ENCODE measurements around the gene KIF1B.

Gene KIF1B

DNA sequence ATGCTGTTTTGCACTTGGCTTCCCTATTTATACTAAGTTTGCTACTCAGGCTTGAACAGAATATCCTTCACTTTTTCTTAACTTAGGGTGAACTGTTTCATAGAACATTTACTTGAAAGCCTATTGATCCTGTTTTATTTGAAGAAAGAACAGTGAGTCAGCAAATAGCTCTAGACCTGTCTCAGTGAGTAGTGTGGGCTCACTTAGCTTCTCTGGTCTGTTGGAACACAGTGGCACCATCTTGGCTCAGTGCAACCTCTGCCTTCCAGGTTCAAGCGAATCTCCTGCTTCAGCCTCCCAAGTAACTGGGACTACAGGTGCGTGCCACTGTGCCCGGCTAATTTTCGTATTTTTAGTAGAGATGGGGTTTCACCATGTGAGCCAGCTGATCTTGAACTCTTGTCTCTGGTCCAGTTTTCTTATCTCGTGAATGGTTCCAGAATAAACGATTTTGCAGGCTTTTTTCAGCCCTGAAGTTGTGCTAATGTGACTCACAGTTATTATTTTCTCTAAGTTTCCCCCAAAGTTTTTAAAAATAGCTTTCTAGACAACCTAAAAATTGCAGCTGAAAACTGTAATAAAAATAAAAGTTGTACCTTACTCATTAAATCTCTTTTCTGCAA lies 76.8 kb downstream of the KIF1B start:
- DNase-seq = no peak

DNA sequence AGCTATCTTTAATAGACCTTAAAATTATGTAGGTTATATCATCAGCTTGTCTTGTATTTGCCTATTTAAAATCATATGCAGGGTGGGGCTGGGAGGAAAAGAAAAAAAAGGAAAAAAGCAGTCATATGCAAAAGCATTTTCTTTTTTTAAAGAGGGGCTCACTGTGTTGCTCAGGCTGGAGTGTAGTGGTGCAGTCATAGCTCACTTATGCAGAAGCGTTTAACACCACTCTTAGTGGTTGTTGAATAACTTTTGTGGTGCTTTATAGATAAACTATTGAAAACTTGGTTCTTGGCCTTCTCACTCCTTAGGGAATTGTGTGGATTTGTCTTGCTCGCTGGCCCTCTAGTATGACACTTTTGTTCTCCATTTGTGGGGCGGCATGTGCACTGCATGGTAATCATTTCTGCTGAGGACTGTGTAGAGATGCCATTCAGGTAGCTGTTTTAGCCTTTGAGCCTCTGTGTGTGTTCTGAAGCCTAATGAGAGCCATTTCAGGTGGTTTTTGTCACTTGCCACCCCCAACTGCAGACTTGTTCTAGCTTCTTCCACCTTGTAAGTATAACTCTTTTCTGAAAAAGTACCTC lies 77.8 kb downstream of the KIF1B start:
- no peak for DNase-seq

DNA sequence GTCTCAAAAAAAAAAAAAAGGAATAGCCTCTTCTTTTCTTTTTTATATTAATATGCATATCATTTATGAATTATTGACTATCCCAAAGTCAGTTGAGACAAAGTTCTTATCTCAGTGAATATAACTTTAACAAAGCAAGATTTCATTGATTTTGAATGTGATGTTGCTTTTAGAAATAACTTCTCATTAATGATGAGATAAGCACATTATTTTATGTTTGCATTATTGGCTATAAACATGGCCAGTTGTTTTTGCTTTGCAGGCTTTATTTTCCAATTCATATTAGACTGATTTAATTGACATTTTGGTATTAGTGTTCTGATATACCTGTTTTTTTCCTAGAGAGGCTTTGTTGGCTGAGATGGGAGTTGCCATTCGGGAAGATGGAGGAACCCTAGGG lies 81.3 kb downstream of the KIF1B start:
- DNase-seq = no peak

DNA sequence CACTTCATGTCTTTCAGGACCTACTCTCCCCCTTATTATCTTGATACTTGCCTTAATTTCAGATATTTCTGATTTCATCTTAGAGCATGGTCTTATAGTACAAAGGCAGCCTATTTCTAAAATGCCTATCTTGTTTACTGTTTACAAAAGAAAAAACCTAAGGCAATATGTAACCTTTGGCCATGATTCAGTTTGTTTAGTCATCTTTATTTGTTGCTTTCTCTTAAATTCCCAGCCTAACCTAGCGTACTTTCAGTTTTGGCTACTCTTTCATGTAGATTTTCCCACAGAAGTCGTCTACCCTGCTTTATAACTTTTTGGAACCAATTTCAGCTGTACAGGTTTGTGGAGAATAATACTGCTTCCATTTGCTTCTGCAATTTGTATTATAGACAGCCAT lies 81.8 kb downstream of the KIF1B start:
- no peak for DNase-seq

DNA sequence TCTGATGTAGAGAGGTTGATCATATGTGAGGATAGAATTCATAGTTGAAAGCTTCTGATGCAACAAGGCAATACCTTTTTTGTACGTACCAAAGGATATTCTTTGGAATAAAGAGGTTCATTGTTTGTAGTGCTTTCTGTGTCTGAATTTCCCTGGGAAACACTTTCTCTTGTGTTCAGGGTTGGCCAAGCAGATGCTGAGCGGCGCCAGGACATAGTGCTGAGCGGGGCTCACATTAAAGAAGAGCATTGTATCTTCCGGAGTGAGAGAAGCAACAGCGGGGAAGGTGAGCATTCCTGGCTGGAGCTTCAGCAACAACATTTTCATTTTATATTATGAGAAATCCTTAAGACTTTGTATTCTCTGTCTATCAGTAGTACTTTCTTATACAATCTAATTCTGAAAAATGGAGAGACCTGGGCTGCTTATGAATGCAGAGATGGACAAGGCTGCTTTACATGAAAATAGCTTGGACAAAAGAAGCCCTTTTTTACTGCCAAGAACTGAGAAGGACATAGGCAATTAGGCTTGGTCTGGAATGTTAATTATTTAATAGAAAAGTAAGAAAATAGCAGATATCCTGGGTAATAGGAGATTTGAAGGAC lies 85.2 kb downstream of the KIF1B start:
- no peak for DNase-seq

DNA sequence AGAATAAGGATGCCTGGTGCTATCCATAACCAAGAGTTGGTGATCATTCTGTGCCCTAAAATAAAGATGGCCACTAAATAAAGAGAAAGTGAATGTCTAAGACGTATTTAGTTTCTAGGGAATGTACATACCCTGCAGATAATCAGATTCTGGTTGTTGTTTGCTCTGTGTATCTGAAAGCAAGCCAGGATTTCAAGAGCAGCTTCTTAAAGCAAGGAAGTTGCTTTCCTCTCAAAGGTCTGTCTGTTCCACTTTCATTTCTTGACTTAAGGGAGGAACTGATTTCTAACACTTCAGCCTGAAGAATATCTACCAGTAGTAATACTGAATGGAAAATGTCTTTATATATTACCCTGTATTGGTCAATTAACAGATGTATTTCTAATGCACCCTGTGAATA lies 88.8 kb downstream of the KIF1B start:
- no peak for DNase-seq

DNA sequence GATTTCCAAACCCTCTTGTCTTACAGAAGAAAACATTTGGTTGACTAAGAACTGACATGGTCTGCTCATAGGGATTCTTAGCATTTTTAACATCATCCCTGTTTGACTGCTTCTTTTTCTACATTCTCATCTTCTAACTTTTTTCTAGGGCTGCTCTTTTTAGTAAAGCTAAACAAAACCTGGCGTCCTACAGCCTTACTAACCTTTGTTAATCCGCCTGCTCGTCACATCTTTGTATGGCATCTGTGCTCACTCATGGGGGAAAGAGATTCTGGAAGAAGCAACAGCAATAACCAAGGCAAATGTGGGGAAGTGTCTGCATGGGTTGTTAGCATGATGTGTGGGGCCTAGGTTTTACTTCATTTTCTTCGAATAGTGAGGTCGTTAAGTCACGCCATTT lies 92.0 kb downstream of the KIF1B start:
- DNase-seq = no peak

DNA sequence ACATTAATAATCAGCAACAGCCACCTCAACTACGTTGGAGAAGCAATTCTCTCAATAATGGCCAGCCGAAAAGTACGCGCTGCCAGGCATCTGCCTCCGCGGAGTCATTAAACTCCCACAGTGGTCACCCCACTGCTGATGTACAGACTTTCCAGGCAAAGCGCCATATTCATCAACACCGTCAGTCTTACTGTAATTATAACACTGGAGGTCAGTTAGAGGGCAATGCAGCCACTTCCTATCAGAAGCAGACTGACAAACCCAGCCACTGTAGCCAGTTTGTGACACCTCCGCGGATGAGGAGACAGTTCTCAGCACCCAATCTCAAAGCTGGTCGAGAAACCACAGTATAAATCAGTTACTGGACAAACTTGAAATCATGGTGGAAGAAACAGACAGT lies 93.9 kb downstream of the KIF1B start:
- no peak for DNase-seq

DNA sequence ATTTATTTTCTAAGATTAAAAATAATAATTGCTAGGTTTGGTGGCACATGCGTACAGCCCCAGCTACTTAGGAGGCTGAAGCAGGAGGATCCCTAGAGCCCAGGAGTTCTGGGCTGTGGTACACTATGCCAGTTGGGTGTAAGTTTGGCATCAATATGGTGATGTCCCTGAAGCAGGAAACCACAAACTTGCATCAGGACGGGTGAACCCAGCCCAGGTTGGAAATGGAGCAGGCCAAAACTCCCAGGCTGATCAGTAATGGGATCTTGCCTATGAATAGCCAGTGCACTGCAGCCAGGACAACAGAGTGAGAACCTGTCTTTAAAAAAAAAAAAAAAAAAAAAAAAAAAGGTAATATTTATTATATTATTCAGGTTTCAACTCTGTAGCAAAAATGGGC lies 96.1 kb downstream of the KIF1B start:
- DNase-seq = no peak

DNA sequence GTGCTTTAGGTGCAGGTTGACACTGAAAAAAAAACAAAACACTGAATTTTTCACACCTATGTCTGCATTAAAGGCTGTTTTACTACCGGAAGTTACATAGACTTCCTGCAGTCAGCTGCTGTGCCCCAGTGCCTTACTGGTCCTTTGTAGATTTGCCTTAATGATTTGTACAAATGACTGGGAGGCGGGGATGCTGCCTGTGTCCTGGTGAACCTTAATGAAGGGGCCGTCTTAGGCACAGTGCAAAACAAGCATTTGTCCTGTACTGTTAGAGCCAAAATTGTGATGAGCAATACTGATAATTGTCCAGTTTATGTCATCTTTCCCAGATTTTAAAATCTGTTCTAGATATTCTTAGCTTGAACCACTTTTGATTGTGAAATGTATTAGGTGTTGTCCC lies 97.6 kb downstream of the KIF1B start:
- no peak for DNase-seq

DNA sequence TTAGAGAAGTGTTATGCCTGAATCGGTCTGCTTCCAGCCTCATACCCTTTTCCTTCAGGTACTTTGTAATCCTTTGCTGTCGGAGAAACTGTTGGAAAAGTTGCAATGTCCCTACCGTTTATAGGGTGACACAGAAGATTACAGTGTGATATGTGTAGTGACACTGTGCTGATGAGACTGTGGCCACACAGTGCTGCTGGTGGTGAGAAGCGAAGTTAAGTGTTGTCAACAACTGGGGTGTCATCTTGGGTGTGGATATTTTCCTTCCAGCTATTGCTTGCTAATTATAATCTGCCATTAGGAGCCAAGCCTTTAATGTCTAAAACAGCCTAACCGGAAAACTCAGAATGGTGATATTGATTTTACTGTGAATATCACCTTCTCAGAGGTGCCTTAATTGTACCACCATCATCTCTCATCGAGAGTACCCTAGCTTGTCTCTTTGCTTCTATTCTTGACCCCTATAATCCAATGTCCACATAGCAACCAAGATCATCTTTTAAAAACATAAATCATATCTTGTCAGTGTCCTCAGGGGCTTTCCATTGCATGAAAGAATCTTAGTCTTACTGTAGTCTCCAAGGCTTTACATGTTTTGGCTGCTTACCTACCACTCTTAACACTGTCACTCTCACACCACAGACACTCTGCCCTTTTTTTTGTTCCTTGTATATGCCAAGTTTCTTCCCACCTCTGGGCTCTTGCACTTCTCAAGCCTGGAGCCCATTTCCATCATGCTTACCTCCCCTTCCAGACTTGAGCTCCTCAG lies 99.1 kb downstream of the KIF1B start:
- DNase-seq = no peak

DNA sequence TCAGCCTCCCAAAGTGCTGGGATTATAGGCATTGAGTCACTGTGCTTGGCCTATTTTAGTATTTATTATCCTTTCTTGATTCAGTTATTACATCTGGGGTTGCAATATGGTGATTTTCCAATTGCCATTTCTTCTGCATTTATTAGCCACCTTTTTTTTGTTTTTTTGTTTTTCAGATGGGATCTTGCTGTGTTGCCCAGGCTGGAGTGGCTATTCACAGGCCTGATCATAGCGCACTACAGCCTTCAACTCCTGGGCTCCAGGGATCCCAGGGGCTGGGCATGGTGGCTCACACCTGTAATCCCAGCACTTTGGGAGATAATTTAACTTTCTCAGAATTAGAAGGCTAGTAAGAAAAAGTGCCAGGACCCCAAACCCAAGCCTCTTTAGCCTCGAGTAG lies 106.4 kb downstream of the KIF1B start:
- DNase-seq = no peak

DNA sequence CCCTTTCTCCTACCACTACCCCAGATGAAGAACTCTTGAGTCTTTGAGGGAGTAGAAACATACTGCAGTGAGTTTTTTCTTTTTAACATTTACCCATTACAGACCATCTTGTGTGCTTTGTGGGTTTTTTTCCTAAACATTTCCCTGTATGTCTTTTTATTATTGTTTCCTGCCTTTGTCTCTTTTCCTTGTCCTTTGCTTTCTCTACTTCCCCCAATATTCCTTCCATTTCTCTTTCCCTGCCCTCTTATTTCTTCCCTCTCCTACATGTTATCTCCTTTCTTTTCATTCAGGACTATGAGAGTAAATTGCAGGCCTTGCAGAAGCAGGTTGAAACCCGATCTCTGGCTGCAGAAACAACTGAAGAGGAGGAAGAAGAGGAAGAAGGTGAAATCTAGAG lies 109.4 kb downstream of the KIF1B start:
- no peak for DNase-seq

DNA sequence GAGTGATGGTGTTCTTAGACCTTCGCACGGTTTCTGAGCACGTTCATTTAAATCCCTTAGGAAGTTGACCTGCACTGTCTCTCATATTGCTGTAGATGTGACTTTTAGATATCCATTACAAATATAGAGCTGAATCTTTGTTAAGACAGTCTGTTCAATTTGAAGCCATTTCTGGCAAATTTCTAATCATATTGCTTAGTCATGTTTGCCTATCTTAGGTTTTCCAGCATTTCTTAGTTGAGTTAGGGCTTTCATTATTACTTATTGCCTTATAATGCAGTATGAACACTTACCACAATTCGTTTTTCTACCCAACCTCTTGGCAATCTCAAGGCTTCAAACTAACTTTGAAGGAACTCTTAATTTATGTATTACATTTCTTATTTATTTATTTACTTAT lies 110.0 kb downstream of the KIF1B start:
- no peak for DNase-seq

DNA sequence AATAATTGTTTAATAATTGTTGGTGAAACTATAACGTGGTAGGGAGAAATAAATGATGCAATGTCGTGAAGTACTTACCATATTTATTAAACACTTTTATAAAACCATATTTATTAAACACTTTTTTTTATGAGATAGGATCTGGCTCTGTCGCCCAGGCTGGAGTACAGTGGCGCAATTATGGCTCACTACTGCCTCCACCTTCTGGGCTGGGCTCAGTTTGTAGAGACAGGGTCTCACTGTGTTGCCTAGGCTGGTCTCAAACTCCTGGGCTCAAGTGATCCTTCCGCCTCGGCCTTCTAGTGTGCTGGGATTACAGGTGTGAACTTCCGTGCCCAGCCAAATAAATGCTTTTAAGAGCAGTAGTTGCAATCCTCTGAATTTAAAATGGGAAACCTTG lies 112.5 kb downstream of the KIF1B start:
- no peak for DNase-seq

DNA sequence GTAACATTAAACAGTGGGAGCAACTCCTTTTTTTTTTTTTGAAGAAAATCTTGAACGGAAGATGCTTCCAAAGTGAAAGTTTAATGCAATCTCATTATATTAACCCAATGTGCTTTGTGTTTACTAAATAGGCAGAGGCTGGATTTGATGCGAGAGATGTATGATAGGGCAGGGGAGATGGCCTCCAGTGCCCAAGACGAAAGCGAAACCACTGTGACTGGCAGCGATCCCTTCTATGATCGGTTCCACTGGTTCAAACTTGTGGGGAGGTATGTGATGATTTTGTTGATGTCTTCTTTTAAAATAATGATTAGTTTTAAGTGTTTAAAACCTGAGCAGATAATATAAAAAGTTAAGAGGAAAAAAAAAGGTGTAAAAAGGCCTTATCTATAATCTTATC lies 114.3 kb downstream of the KIF1B start:
- DNase-seq = no peak

DNA sequence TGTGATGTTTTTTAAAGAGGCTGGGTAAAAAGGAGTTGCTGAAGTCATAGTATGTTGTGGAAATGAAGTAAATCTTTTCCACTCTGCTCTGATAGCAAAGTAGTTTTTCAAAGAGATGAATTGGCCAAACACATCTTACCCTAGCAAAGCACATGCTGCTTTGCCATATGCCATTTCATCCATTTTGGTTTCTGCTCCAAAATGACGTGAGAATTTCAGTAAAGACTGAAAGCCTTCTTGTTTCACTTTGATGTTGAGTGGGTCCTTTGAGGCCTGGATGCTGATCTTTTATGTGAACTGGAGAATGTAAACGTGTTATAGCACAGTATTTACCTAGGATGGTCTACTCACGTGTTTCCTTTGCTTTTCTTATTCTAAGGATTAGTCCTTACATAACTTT lies 115.2 kb downstream of the KIF1B start:
- DNase-seq = no peak

DNA sequence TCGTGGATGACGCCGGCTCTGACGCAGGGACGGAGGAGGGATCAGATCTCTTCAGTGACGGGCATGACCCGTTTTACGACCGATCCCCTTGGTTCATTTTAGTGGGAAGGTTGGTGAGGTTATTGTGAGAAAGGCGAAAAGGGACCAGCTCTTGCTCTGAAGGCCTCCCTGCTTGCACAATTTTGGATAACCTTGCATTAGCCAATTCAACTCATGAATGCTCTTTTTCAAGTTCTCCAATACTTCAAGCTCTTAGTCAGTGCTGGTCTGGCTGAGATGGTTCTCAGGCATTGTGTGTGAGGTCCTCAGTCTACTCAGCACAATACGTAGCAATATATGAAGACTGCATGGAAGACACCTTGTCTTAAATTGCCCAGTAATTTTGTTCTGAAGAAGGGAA lies 115.9 kb downstream of the KIF1B start:
- no peak for DNase-seq

DNA sequence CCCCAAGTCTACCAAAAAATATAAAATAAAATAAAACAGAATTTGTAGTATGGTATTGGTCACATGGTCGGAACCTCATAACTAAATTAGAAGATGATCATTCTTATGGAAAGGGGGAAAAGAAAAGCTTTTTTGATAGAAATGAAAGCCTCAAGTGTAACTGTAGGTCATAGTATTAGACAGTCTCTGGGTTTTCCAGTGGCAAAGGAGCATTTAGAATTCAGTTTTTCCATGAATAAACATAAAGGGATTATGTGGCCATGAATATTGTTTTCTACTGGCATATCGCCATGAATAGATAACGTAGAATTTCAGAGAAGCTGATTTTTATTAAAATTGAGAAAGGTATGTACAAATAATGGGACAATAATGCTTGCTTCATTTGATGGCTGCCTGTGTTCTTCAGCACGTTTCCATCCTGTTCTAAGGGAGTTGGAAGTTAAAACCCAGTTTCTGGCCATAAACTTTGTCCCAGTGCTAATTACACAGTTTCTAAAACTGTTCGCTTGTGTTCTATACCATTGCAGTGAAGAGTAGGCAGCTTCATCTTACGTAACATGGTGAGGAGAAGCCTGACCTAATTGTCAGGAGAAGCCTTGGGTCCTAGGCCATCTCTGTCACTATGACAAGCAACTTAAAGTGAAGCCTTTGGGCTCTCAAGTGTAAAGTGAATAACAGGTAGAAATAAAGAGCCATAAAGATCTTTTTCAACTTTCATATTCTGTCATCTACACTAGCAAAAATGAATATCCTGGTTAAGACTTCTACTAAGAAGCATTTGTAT lies 118.0 kb downstream of the KIF1B start:
- no peak for DNase-seq

DNA sequence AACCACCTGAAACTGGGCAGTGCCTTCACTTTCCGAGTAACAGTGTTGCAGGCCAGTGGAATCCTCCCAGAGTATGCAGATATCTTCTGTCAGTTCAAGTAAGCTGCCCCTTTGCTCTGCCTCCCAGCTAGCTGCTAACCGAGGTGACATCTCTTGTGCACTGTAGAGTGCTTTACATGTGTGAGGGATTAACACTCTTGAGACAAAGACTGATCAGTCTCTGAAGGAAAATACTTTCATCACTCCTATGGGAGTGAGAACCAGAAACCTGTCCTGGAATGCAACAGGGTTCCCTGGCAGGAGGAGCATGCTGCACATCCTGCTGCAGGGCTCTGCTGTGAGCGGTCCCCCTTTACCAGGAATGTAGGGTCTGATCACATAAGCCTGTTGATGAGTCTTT lies 127.1 kb downstream of the KIF1B start:
- DNase-seq = no peak

DNA sequence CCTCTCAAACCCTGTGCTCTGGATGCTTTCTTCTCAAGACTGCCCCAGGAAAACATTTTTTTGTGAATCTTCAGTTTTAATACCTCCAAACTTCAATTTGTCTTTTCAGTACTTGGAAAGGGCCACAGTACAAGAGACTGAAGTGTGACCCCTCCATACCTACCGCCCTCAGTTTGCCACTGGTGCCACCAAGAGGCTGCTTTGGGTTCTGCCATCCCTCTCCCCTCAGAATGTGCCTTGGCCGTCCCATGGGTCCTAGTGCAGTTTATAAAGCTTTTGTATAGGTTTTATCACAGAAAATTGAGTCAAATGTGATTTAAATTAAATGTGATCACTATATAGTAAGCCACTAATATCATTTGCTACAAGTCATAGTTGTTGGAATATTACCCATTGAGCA lies 127.7 kb downstream of the KIF1B start:
- DNase-seq = no peak

DNA sequence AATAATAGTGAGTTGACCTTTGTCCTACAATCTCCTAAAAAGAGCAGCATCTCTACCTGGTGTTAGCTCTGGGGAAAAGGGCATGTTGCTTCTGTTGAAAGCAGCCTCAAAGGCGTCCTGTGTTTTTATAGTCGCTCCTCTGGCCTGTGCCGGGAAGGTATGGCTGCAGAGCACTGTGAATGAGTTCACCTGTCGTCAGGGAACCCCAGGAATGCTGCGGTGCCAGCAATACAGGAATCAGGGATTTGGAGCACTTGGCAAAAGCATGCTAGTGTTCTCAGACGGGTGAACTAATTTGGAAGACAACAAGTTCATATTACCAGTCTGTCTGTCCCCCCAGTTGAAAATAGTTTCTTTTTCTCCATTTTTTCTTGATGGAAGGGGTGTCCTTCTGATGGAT lies 128.2 kb downstream of the KIF1B start:
- no peak for DNase-seq

DNA sequence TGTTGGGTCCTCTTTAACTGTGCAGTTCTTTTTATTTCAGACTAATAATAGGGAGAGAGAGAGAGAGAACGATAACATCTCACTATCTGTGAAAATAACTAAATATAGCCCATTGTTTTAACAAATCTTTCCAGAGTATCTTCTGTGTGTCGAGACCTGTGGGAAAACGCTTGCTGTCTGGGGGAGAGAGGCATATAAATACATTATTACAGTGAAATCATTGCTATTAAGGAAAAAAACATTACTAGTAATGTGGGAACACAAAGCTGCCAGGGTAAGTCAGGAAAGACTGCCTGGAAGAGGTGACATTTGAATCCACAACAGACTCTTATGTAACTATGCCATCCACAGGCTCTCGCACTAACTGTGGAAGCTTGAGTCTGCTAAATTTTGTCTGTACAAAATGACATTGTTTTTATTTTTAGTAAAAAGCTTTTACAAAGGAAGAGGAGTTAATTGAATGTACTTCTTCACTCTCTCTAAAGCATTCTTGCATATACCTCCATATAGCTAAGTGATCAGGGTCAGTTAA lies 128.7 kb downstream of the KIF1B start:
- DNase-seq = no peak
